A673 (cell line): ENCODE results near the gene SHC1. TPM values are rescaled to one million over a fixed set of nuclear protein-coding genes. Genes with fewer than 3 reads are reported as not detected.

Source experiments
- BruUV-seq: library from RNA; stranded (reverse); fragments of 400-500 nt; replicated peaks from 2 replicates; lab custom pipeline; 2021; lab: Mats Ljungman, UMichigan
- CTCF ChIA-PET: fragments of 300-600 bp; sonication (Branson Sonifier 250); formaldehyde crosslinking; loops from one replicate; lab custom pipeline; 2022; ENCODE audit warnings: antibody characterized with exemption; lab: Charles Lee
- POLR2A ChIA-PET: fragments of 300-600 bp; sonication (Branson Sonifier 250); formaldehyde crosslinking; loops from one replicate; lab custom pipeline; 2022; ENCODE audit warnings: antibody characterized with exemption; ENCODE audit not compliant: low non-redundant PET; lab: Charles Lee
- DNase-seq: peaks from one replicate; pipeline ENCODE4 v3.0.0-alpha.2; 2015; ENCODE audit warnings: low spot score
- H3K27ac ChIP-seq: fragments of 200-600 bp; sonication (generic); 2 replicates; pipeline ENCODE4 v1.5.1; 2016; ENCODE audit warnings: mixed run types, low read depth, mild to moderate bottlenecking, mixed read lengths, antibody characterized with exemption, low read length; ENCODE audit not compliant: poor library complexity, severe bottlenecking
- H3K27me3 ChIP-seq: fragments of 200-600 bp; sonication (generic); replicated peaks from 2 replicates; pipeline ENCODE4 v1.6.1; 2017; ENCODE audit warnings: mixed run types, low read depth, mild to moderate bottlenecking, mixed read lengths, antibody characterized with exemption, low read length; ENCODE audit not compliant: insufficient read depth, poor library complexity
- H3K36me3 ChIP-seq: fragments of 200-600 bp; sonication (generic); 2 replicates; pipeline ENCODE4 v1.6.1; 2016; ENCODE audit warnings: mixed run types, mild to moderate bottlenecking, mixed read lengths, antibody characterized with exemption, low read length; ENCODE audit not compliant: insufficient read depth, poor library complexity, severe bottlenecking
- H3K4me1 ChIP-seq: fragments of 200-600 bp; sonication (generic); 2 replicates; pipeline ENCODE4 v1.6.1; 2017; ENCODE audit warnings: mixed run types, mild to moderate bottlenecking, mixed read lengths, antibody characterized with exemption, low read length; ENCODE audit not compliant: insufficient read depth, poor library complexity, severe bottlenecking
- H3K4me3 ChIP-seq: fragments of 200-600 bp; sonication (generic); 2 replicates; pipeline ENCODE4 v1.5.1; 2016; ENCODE audit warnings: low read depth, mixed run types, mild to moderate bottlenecking, mixed read lengths, low read length; ENCODE audit not compliant: poor library complexity, severe bottlenecking
- H3K9me3 ChIP-seq: fragments of 200-600 bp; sonication (generic); 2 replicates; pipeline ENCODE4 v1.6.1; 2016; ENCODE audit warnings: mixed run types, low read depth, mild to moderate bottlenecking, mixed read lengths, antibody characterized with exemption, low read length; ENCODE audit not compliant: poor library complexity, severe bottlenecking
- CTCF ChIP-seq: fragments of 300-800, 200-600 bp; sonication (generic); conservative IDR thresholded peaks from 2 replicates; pipeline ENCODE4 v1.5.1; 2017; ENCODE audit warnings: low read depth, mild to moderate bottlenecking, antibody characterized with exemption, low read length, moderate library complexity, mixed read lengths
- EZH2 ChIP-seq: fragments of 200-600 bp; sonication (generic); IDR thresholded peaks from 2 replicates; pipeline ENCODE4 v1.6.1; 2017; ENCODE audit warnings: borderline replicate concordance, low read depth, mild to moderate bottlenecking, mixed read lengths, antibody characterized with exemption, low read length; ENCODE audit not compliant: poor library complexity, severe bottlenecking
- intact Hi-C: fragments of 100-400 bp; cut with micrococcal nuclease; formaldehyde crosslinking; loops from one replicate; pipeline ENCODE4 v1.10.0; 2022; ENCODE audit not compliant: unreplicated experiment
- total RNA-seq: library from RNA; stranded (reverse); gene quantifications from 2 replicates; pipeline ENCODE4 v1.2.3, GENCODE V29; 2021

Gene SHC1
- total RNA-seq, 1 experiment from 2014 or later = 204 TPM

- H3K4me1 ChIP-seq = no peaks in the 10 kb centered on the region
- no peak for DNase-seq
- H3K4me3 ChIP-seq = no peak overlapping the region
- H3K9me3 ChIP-seq = no peaks in the 10 kb centered on the region
- ChIA-PET CTCF (no interaction called here), POLR2A (no interaction called here)
- intact Hi-C loops = no loop called here
- H3K27ac ChIP-seq = no peak overlapping the region
- TF ChIP-seq EZH2 (no peak), CTCF (no peak)
- H3K27me3 ChIP-seq = no peaks in the 10 kb centered on the region
- no peaks in the 10 kb centered on the region for H3K36me3 ChIP-seq
- BruUV-seq = no TSS peak
These were observed 45.0 kb downstream of the SHC1 start for GRCh38 chr1:154925335-154926170.

- Histone ChIP-seq H3K36me3 (no peaks in the 10 kb centered on the region), H3K4me3 (no peak overlapping the region), H3K27ac (no peak overlapping the region), H3K4me1 (no peaks in the 10 kb centered on the region), H3K27me3 (no peaks in the 10 kb centered on the region), H3K9me3 (no peaks in the 10 kb centered on the region)
- intact Hi-C loops = no loop called here
- POLR2A ChIA-PET = no interaction called here
- no TSS peak for BruUV-seq
- CTCF ChIA-PET = interaction anchor here (0.6 kb wide), 1 partner anchor 98 kb away, joined by 3 read pairs; no protein-coding TSS in a partner anchor
- no peak for DNase-seq
- TF ChIP-seq EZH2 = no peak
- TF ChIP-seq CTCF = no peak
These were observed 46.9 kb downstream of the SHC1 start for GRCh38 chr1:154923695-154924094.

GRCh38 chr1:154913273-154913672 lies 57.3 kb downstream of the SHC1 start:
- POLR2A ChIA-PET = no interaction called here
- no peak overlapping the region for H3K27ac ChIP-seq
- no peaks in the 10 kb centered on the region for H3K27me3 ChIP-seq
- no peaks in the 10 kb centered on the region for H3K9me3 ChIP-seq
- CTCF ChIA-PET = no interaction called here
- H3K4me3 ChIP-seq = no peak overlapping the region
- TF ChIP-seq EZH2 (no peak), CTCF (no peak)
- intact Hi-C loops = no loop called here
- H3K4me1 ChIP-seq = no peaks in the 10 kb centered on the region
- BruUV-seq = no TSS peak
- no peak for DNase-seq
- H3K36me3 ChIP-seq = no peaks in the 10 kb centered on the region
